GM12878 (cell line): ENCODE data around the gene CHST13. TPM values are rescaled to one million over a fixed set of nuclear protein-coding genes. Genes with fewer than 3 reads are reported as not detected.

Experiments
- ATF7 ChIP-seq: fragments of 450-650 bp; IDR thresholded peaks from 2 replicates; pipeline ENCODE4 v1.6.1; 2016; ENCODE audit warnings: low read depth, mild to moderate bottlenecking
- MTA3 ChIP-seq: IDR thresholded peaks from 2 replicates; pipeline ENCODE4 v1.6.1; 2012; ENCODE audit warnings: low read length, inconsistent platforms, borderline replicate concordance
- MYC ChIP-seq: IDR thresholded peaks from 2 replicates; pipeline ENCODE4 v1.6.1; 2011; ENCODE audit warnings: mild to moderate bottlenecking, low read length, moderate library complexity, inconsistent platforms; ENCODE audit not compliant: insufficient read depth, insufficient replicate concordance, insufficient read length, severe bottlenecking
- NR2C1 ChIP-seq: fragments of 450-650 bp; IDR thresholded peaks from 2 replicates; pipeline ENCODE4 v1.6.1; 2017; ENCODE audit warnings: antibody characterized with exemption, mild to moderate bottlenecking, moderate library complexity
- NRF1 ChIP-seq: conservative IDR thresholded peaks from 2 replicates; pipeline ENCODE4 v1.6.1; 2011; ENCODE audit warnings: mild to moderate bottlenecking, low read depth, low read length, improper control_type of control experiment
- polyA plus RNA-seq, 11 experiments: library from polyadenylated mRNA; depleted of rRNA in 4 of 11; unstranded in 6 of 11; stranded (reverse) in 5 of 11; fragments of >200 nt; fragmentation: Nextera tagmentation in 4 of 11; fragmentation: Illumina TruSeq in 1 of 11; extraction: Ambion mirVana in 4 of 11; extraction: Trizol in 1 of 11; gene quantifications; 1 replicate in 1 of 11; 2 replicates in 10 of 11; pipeline versions ENCODE4 v1.2.1 to v1.2.3, GENCODE V29; 2011 to 2016; ENCODE audit warnings: inconsistent platforms in 2 of 11, missing spikeins in 2 of 11, low read depth in 1 of 11
- total RNA-seq, 4 experiments: library from RNA; depleted of rRNA in 3 of 4; stranded (reverse); fragments of >200 nt in 3 of 4; fragmentation: Illumina TruSeq in 1 of 4; extraction: Trizol in 1 of 4; gene quantifications; 2 replicates each; pipeline versions ENCODE4 v1.2.1 to v1.2.3, GENCODE V29; 2013 to 2021
- TF ChIP-seq, protein P1 (sequence below): fragments of 450-650 bp; formaldehyde crosslinking; IDR thresholded peaks from 2 replicates; pipeline ENCODE4 v1.4.0; 2022; ENCODE audit warnings: mild to moderate bottlenecking, moderate library complexity
- TF ChIP-seq, protein P2 (sequence below): IDR thresholded peaks from 2 replicates; pipeline ENCODE4 v1.6.1; 2012; ENCODE audit warnings: low read length, inconsistent platforms

The CHST13 gene
- total and polyA plus RNA-seq, 10 of the 15 experiments (the other 5 are each of a cell fraction or from before 2014, with no cell fraction given): not detected

DNA sequence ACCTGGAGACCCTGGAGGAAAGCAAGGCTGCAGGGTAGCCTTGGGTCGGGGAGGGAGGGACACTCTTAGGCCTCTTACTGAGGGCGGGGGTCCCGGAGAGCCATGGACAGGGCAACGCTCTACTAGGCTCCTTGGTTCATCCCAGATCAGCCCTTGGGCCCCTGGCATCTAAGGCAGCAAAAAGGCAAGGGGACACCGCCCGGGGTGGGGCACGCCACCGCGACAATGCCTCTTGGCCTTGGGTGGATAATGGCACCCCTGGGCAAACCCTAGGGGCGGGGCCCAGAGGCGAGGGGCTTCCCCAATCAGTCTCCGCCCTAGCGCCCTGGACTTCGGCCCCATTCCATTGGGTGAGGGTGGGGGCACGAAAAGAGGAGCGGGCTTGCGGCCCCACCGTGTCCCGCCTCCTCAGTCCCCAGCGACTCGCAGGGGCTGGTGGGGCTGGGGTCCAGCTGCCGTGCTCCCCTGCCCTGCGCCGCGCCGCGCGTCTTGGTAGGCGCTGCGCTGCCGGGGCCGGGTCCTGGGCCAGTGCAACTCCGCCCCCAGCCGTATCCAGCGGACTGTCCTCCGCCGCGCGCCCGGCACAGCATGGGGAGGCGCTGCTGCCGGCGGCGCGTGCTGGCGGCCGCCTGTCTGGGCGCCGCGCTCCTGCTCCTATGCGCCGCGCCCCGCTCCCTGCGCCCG is at the start of gene CHST13 (continued):
- no peak for TF ChIP-seq NR2C1
- no peak for TF ChIP-seq NRF1
- TF ChIP-seq, protein P1, sequence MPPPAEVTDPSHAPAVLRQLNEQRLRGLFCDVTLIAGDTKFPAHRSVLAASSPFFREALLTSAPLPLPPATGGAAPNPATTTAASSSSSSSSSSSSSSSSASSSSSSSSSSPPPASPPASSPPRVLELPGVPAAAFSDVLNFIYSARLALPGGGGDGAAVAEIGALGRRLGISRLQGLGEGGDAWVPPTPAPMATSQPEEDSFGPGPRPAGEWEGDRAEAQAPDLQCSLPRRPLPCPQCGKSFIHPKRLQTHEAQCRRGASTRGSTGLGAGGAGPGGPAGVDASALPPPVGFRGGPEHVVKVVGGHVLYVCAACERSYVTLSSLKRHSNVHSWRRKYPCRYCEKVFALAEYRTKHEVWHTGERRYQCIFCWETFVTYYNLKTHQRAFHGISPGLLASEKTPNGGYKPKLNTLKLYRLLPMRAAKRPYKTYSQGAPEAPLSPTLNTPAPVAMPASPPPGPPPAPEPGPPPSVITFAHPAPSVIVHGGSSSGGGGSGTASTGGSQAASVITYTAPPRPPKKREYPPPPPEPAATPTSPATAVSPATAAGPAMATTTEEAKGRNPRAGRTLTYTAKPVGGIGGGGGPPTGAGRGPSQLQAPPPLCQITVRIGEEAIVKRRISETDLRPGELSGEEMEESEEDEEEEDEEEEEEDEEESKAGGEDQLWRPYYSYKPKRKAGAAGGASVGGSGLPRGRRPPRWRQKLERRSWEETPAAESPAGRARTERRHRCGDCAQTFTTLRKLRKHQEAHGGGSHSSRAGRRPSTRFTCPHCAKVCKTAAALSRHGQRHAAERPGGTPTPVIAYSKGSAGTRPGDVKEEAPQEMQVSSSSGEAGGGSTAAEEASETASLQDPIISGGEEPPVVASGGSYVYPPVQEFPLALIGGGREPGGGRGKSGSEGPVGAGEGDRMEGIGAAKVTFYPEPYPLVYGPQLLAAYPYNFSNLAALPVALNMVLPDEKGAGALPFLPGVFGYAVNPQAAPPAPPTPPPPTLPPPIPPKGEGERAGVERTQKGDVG: no peak
- no peak for TF ChIP-seq ATF7
- TF ChIP-seq MYC: no peak
- TF ChIP-seq, protein P2, sequence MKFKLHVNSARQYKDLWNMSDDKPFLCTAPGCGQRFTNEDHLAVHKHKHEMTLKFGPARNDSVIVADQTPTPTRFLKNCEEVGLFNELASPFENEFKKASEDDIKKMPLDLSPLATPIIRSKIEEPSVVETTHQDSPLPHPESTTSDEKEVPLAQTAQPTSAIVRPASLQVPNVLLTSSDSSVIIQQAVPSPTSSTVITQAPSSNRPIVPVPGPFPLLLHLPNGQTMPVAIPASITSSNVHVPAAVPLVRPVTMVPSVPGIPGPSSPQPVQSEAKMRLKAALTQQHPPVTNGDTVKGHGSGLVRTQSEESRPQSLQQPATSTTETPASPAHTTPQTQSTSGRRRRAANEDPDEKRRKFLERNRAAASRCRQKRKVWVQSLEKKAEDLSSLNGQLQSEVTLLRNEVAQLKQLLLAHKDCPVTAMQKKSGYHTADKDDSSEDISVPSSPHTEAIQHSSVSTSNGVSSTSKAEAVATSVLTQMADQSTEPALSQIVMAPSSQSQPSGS: no peak
- TF ChIP-seq MTA3: no peak
